ENCODE data around the gene LGALS3BP. TPM values are rescaled to one million over a fixed set of nuclear protein-coding genes. Genes with fewer than 3 reads are reported as not detected.

The LGALS3BP gene
- total RNA-seq, 1 donor from 2014 or later: 1.3 TPM

DNA sequence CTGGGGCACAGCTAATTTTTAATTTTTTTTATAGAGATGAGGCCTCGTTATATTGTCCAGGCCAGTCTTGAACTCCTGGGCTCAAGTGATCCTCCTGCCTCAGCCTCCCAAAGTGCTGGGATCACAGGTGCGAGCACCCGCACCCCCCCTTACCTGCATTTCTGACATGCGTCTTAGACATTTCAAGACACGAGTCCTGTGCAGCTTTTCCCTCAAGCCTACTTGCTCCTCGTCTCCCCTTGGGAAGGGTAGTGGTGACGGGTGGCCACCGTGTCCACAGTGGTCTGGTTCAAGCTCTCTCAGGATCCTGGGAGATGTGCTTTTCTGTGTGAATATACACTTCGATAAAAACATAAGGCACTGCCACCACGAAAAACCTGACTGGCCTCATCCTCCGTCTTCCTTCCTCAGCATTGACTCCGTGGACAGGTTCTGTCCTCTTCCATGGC lies 20.2 kb upstream of the LGALS3BP start:
- H3K27ac Mint-ChIP-seq: no peak overlapping the region
- no peak overlapping the region for H3K4me3 Mint-ChIP-seq
- DNase-seq (no peak), ATAC-seq (ENCODE audit: low read depth) (no peak)
- peaks cover 3% of the 10 kb centered on the region for H3K4me1 Mint-ChIP-seq
- intact Hi-C loops (cut with micrococcal nuclease): no loop called here
- POLR2A ChIA-PET: no interaction called here
- H3K27me3 Mint-ChIP-seq: no peaks in the 10 kb centered on the region
- TF ChIP-seq, protein P1, sequence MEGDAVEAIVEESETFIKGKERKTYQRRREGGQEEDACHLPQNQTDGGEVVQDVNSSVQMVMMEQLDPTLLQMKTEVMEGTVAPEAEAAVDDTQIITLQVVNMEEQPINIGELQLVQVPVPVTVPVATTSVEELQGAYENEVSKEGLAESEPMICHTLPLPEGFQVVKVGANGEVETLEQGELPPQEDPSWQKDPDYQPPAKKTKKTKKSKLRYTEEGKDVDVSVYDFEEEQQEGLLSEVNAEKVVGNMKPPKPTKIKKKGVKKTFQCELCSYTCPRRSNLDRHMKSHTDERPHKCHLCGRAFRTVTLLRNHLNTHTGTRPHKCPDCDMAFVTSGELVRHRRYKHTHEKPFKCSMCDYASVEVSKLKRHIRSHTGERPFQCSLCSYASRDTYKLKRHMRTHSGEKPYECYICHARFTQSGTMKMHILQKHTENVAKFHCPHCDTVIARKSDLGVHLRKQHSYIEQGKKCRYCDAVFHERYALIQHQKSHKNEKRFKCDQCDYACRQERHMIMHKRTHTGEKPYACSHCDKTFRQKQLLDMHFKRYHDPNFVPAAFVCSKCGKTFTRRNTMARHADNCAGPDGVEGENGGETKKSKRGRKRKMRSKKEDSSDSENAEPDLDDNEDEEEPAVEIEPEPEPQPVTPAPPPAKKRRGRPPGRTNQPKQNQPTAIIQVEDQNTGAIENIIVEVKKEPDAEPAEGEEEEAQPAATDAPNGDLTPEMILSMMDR (IDR thresholded peaks at IDR 0.05): no peak
- no peaks in the 10 kb centered on the region for H3K9me3 Mint-ChIP-seq
- peaks cover 62% of the 10 kb centered on the region for H3K36me3 Mint-ChIP-seq (ENCODE audit: low read depth)
- CTCF ChIA-PET: no interaction called here

DNA sequence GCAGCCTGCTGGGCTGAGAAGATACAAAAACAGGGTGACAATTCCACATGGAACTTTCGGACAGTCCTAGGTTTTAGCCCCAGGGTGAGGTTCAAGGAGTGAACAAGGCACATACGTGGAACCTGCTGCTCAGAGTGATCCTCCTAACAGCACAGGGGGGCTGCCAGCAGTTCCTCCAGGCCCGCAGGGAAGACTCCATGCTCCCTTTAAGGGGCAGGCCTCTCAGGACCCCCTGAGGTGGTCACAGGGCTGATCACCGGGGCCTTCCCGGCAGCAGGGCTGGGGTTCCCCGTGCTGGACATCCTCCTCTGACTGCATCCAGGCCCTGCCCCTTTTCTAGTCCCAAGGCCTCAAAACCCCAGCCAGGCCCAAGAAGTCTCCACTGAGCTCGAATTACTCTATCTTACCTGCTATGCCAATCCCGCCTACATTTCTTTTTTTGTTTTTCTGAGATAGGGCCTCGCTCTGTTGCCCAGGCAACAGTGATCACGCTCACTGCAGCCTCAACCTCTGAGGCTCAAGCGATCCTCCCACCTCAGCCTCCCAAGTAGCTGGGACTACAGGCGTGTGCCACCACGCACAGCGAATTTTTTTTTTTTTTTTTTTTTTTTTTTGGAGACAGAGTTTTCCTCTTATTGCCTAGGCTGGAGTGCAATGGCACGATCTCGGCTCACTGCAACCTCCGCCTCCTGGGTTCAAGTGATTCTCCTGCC lies 19.5 kb upstream of the LGALS3BP start:
- intact Hi-C loops (cut with micrococcal nuclease): no loop called here
- POLR2A ChIA-PET: no interaction called here
- Mint-ChIP-seq H3K4me3 (no peak overlapping the region), H3K27me3 (no peaks in the 10 kb centered on the region), H3K27ac (no peak overlapping the region), H3K4me1 (peaks cover 3% of the 10 kb centered on the region), H3K9me3 (no peaks in the 10 kb centered on the region), H3K36me3 (ENCODE audit: low read depth) (peaks cover 67% of the 10 kb centered on the region)
- CTCF ChIA-PET: no interaction called here
- TF ChIP-seq, protein P1 (IDR thresholded peaks at IDR 0.05): no peak
- ATAC-seq (ENCODE audit: low read depth): no peak
- DNase-seq: no peak

DNA sequence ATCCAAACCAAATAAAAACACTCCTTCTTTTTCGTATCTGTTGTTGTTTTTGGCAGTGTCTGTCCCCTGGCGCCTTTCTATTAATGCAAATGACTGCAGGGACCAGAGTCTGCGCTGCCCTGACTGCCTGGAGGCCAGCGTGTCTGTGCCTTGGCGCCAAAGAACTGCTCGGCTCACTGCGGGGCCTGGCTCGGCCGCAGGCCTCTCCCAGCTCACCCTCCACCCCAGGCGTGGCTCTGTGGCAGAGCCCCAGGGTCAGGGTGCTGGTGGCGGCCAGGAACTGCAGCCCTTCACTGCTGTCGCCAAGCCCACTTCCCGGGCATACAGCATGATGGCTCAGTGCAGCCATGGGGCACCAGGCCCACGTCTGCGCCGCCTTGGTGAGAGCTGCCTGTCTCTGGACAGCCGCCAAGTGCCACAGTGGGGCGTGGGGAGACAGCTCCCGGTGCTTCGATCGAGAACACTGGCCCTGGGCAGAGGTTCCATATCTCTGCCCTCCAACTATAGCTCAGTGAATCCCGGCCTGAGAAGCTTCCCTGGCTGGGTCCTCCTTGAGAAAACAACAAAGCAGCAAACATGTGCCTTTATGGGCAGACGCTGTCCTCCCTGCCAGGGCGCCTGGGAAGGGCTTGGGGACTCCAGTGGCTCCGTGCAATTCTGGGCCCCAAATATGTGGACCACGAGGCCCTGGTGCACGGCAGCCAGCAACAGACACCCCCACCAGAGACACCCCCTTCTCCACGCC lies 18.8 kb upstream of the LGALS3BP start:
- H3K27me3 Mint-ChIP-seq: no peaks in the 10 kb centered on the region
- TF ChIP-seq, protein P1 (IDR thresholded peaks at IDR 0.05): no peak
- H3K27ac Mint-ChIP-seq: no peak overlapping the region
- intact Hi-C loops (cut with micrococcal nuclease): no loop called here
- peaks cover 72% of the 10 kb centered on the region for H3K36me3 Mint-ChIP-seq (ENCODE audit: low read depth)
- H3K9me3 Mint-ChIP-seq: no peaks in the 10 kb centered on the region
- no peak for ATAC-seq (ENCODE audit: low read depth)
- POLR2A ChIA-PET: no interaction called here
- no peak for DNase-seq
- CTCF ChIA-PET: no interaction called here
- H3K4me3 Mint-ChIP-seq: no peak overlapping the region
- peaks cover 3% of the 10 kb centered on the region for H3K4me1 Mint-ChIP-seq

DNA sequence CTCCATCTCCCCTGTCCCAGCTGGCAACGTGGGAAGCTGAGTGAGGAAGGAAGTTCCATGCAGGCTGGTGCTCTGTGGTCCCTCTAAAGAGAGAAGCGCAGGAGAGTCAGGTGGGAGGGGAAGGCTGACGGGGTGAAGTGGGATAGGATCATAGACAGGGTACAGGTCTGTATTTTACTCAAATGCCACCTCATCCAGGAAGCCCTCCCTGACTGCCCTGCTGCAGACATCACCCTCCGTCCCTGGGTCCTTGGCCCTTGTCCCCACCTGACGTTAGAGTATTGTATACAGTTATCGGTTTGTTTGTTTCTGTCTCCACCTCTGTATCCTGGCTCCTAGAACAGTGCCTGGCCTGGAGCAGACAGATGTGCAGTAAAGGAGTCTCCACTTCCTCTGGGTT lies 18.2 kb upstream of the LGALS3BP start:
- intact Hi-C loops (cut with micrococcal nuclease): no loop called here
- TF ChIP-seq, protein P1 (IDR thresholded peaks at IDR 0.05): no peak
- no peaks in the 10 kb centered on the region for H3K27me3 Mint-ChIP-seq
- ChIA-PET CTCF (no interaction called here), POLR2A (no interaction called here)
- H3K9me3 Mint-ChIP-seq: no peaks in the 10 kb centered on the region
- DNase-seq: no peak
- ATAC-seq (ENCODE audit: low read depth): no peak
- no peak overlapping the region for H3K27ac Mint-ChIP-seq
- peaks cover 5% of the 10 kb centered on the region for H3K4me1 Mint-ChIP-seq
- H3K4me3 Mint-ChIP-seq: no peak overlapping the region
- H3K36me3 Mint-ChIP-seq (ENCODE audit: low read depth): peaks cover 76% of the 10 kb centered on the region

DNA sequence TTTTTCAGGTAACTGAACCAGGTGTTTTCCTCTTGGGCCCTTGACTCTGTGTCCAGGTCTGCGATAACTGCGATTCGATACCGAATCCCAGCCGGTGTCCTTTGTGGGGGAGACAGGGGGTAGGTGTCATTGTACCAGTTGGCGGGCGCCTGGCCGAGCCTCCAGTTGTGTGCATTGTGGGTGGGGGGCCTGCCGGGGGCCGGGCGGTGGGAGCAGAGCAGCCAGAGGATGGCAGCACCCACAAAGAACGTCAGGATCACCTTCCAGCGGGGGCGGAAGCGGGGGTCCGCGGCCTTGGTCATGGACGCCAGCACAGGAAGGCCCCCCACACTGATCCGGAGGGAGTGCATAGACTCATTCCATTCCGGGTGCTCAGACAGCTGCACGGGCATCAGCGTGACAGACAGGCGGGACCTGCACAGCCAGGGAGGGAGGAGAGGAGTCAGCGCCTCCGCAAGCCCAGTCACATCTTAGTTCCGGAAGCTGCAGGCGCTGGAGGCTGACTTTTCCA lies 17.6 kb upstream of the LGALS3BP start:
- TF ChIP-seq, protein P1 (IDR thresholded peaks at IDR 0.05): no peak
- intact Hi-C loops (cut with micrococcal nuclease): no loop called here

More for the DNA sequence above, 17.6 kb upstream of the LGALS3BP start:
- ATAC-seq (ENCODE audit: low read depth) (no peak), DNase-seq (no peak)
- Mint-ChIP-seq H3K9me3 (no peaks in the 10 kb centered on the region), H3K27ac (no peak overlapping the region), H3K4me3 (no peak overlapping the region), H3K36me3 (ENCODE audit: low read depth) (peaks cover 74% of the 10 kb centered on the region), H3K27me3 (no peaks in the 10 kb centered on the region), H3K4me1 (peaks cover 3% of the 10 kb centered on the region)
- ChIA-PET POLR2A (no interaction called here), CTCF (no interaction called here)

All from activated B cell treated with CpG ODN at 0.5 μM for 24 hours (primary cell).